ENCODE data around the gene MRPL30.

DNA sequence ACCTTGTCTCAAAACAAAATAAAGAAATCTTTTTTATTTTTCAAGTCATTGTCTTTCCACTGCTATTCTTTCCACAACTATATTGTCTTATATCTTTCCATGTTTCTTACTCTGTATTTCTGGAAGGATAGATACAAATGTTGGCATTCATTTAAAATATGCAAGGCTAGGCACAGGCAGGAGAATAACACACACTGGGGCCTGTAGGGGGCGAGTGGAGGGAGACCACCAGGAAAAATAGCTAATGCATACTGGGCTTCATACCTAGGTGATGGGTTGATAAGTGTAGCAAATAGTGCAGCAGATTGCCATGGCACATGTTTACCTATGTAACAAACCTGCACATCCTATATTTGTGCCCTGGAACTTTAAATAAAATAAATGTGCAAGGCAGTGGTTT lies 9.6 kb downstream of the MRPL30 start:
- TF ChIP-seq, protein P1, sequence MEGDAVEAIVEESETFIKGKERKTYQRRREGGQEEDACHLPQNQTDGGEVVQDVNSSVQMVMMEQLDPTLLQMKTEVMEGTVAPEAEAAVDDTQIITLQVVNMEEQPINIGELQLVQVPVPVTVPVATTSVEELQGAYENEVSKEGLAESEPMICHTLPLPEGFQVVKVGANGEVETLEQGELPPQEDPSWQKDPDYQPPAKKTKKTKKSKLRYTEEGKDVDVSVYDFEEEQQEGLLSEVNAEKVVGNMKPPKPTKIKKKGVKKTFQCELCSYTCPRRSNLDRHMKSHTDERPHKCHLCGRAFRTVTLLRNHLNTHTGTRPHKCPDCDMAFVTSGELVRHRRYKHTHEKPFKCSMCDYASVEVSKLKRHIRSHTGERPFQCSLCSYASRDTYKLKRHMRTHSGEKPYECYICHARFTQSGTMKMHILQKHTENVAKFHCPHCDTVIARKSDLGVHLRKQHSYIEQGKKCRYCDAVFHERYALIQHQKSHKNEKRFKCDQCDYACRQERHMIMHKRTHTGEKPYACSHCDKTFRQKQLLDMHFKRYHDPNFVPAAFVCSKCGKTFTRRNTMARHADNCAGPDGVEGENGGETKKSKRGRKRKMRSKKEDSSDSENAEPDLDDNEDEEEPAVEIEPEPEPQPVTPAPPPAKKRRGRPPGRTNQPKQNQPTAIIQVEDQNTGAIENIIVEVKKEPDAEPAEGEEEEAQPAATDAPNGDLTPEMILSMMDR (IDR thresholded peaks at IDR 0.05), result no peak
- no peak for TF ChIP-seq POLR2AphosphoS5 (IDR thresholded peaks at IDR 0.05)
